ENCODE results near the gene MLC1. TPM values are rescaled to one million over a fixed set of nuclear protein-coding genes. Genes with fewer than 3 reads are reported as not detected.
"Not testable (repeated sequence)": the region's sequence is repeated elsewhere in the genome, so short reads cannot be mapped to it uniquely, and the experiment has no call there.

MLC1 gene
- total and polyA plus RNA-seq, 4 donors: 0.65 to 2.6 (median 0.77) TPM

GRCh38 chr22:50087646-50088045, 2.4 kb upstream of the MLC1 start:
- H3K4me1 ChIP-seq (ENCODE audit: control insufficient read depth in 5 of 5, insufficient read depth in 5 of 5, low read length in 5 of 5): peaks cover 0 to 6% (median 2%) of the 10 kb centered on the region in 5 donors
- WGBS, 2 donors: 91 to 93% methylated on average over 12 of the region's 12 CpGs
- no peak overlapping the region for H3K9ac ChIP-seq (ENCODE audit: insufficient read depth in 1 of 2, low read length in 2 of 2)
- H3K36me3 ChIP-seq (ENCODE audit: control insufficient read depth in 4 of 4, insufficient read depth in 4 of 4, low read length in 4 of 4): no peaks in the 10 kb centered on the region
- peaks cover 0 to 11% (median 0%) of the 10 kb centered on the region in 4 donors for H3K9me3 ChIP-seq (ENCODE audit: control insufficient read depth in 4 of 4, insufficient read depth in 3 of 4, low read length in 3 of 4)
- no peak for TF ChIP-seq CTCF (IDR thresholded peaks at IDR 0.05; ENCODE audit: control extremely low read depth, extremely low read depth)
- DNase-seq (no peak), ATAC-seq (ENCODE audit: insufficient read depth, low FRiP score) (no peak)
- H3K4me3 ChIP-seq: no peak overlapping the region
- no peak overlapping the region for H3K27ac ChIP-seq (ENCODE audit: low read depth in 1 of 2, low read length in 1 of 2)
- H3K27me3 ChIP-seq (ENCODE audit: control insufficient read depth in 3 of 3, insufficient read depth in 3 of 3, low read length in 2 of 3): no peaks in the 10 kb centered on the region

GRCh38 chr22:50086975-50087374, 1.7 kb upstream of the MLC1 start:
- 84 to 88% methylated on average over 4 of the region's 4 CpGs for WGBS, 2 donors

GRCh38 chr22:50086526-50086925, 1.3 kb upstream of the MLC1 start:
- ATAC-seq (ENCODE audit: insufficient read depth, low FRiP score): no peak
- no peaks in the 10 kb centered on the region for H3K27me3 ChIP-seq (ENCODE audit: control insufficient read depth in 3 of 3, insufficient read depth in 3 of 3, low read length in 2 of 3)
- peak; percentile 52 to 81 (median 78) for DNase-seq
- H3K9me3 ChIP-seq (ENCODE audit: control insufficient read depth in 4 of 4, insufficient read depth in 3 of 4, low read length in 3 of 4): peaks cover 0 to 11% (median 0%) of the 10 kb centered on the region in 4 donors
- no peaks in the 10 kb centered on the region for H3K36me3 ChIP-seq (ENCODE audit: control insufficient read depth in 4 of 4, insufficient read depth in 4 of 4, low read length in 4 of 4)
- H3K4me3 ChIP-seq: no peak overlapping the region
- peaks cover 0 to 6% (median 2%) of the 10 kb centered on the region in 5 donors for H3K4me1 ChIP-seq (ENCODE audit: control insufficient read depth in 5 of 5, insufficient read depth in 5 of 5, low read length in 5 of 5)
- no peak overlapping the region for H3K27ac ChIP-seq (ENCODE audit: low read depth in 1 of 2, low read length in 1 of 2)
- H3K9ac ChIP-seq (ENCODE audit: insufficient read depth in 1 of 2, low read length in 2 of 2): peak overlapping the region in 1 of 2 donors; percentile 38
- no peak for TF ChIP-seq CTCF (IDR thresholded peaks at IDR 0.05; ENCODE audit: control extremely low read depth, extremely low read depth)
- WGBS, 2 donors: 56 to 74% methylated on average over 5 of the region's 5 CpGs

More at GRCh38 chr22:50086975-50087374, 1.7 kb upstream of the MLC1 start:
- not testable (repeated sequence) for H3K4me3 ChIP-seq; DNase-seq; H3K36me3 ChIP-seq (ENCODE audit: control insufficient read depth in 4 of 4, insufficient read depth in 4 of 4, low read length in 4 of 4); H3K9ac ChIP-seq (ENCODE audit: insufficient read depth in 1 of 2, low read length in 2 of 2); H3K4me1 ChIP-seq (ENCODE audit: control insufficient read depth in 5 of 5, insufficient read depth in 5 of 5, low read length in 5 of 5); H3K27ac ChIP-seq (ENCODE audit: low read depth in 1 of 2, low read length in 1 of 2); ATAC-seq (ENCODE audit: insufficient read depth, low FRiP score); H3K27me3 ChIP-seq (ENCODE audit: control insufficient read depth in 3 of 3, insufficient read depth in 3 of 3, low read length in 2 of 3)
- peaks cover 0 to 11% (median 0%) of the 10 kb centered on the region in 4 donors for H3K9me3 ChIP-seq (ENCODE audit: control insufficient read depth in 4 of 4, insufficient read depth in 3 of 4, low read length in 3 of 4)

- DNase-seq (no peak), ATAC-seq (ENCODE audit: insufficient read depth, low FRiP score) (no peak)
- no peaks in the 10 kb centered on the region for H3K36me3 ChIP-seq (ENCODE audit: control insufficient read depth in 4 of 4, insufficient read depth in 4 of 4, low read length in 4 of 4)
- no peak for TF ChIP-seq CTCF (IDR thresholded peaks at IDR 0.05; ENCODE audit: control extremely low read depth, extremely low read depth)
- H3K4me1 ChIP-seq (ENCODE audit: control insufficient read depth in 5 of 5, insufficient read depth in 5 of 5, low read length in 5 of 5): peaks cover 0 to 12% (median 5%) of the 10 kb centered on the region in 5 donors
- no peaks in the 10 kb centered on the region for H3K27me3 ChIP-seq (ENCODE audit: control insufficient read depth in 3 of 3, insufficient read depth in 3 of 3, low read length in 2 of 3)
- H3K27ac ChIP-seq (ENCODE audit: low read depth in 1 of 2, low read length in 1 of 2): no peak overlapping the region
- 25 to 49% methylated on average over 16 of the region's 16 CpGs for WGBS, 2 donors
- peaks cover 0 to 2% (median 0%) of the 10 kb centered on the region in 4 donors for H3K9me3 ChIP-seq (ENCODE audit: control insufficient read depth in 4 of 4, insufficient read depth in 3 of 4, low read length in 3 of 4)
- no peak overlapping the region for H3K4me3 ChIP-seq
- H3K9ac ChIP-seq (ENCODE audit: insufficient read depth in 1 of 2, low read length in 2 of 2): no peak overlapping the region
Observed at GRCh38 chr22:50084614-50085021, 608 bp downstream of the MLC1 start.

All from lung (tissue), 12 donors.